GM03348 (cell line): ENCODE measurements around the gene OSBPL5.
A peak's percentile ranks its signal among the peaks of the same experiment; 100 is the strongest.

Experiments
- DNase-seq: peaks from one replicate; pipeline ENCODE4 v3.0.0; 2012; ENCODE audit warnings: low spot score

OSBPL5 gene

GRCh38 chr11:3163241-3163981 lies 1.7 kb downstream of the OSBPL5 start:
- DNase-seq: no peak

GRCh38 chr11:3162410-3163240 lies 2.5 kb downstream of the OSBPL5 start:
- no peak for DNase-seq

- no peak for DNase-seq
These were observed 3.2 kb downstream of the OSBPL5 start for GRCh38 chr11:3161720-3162409.

GRCh38 chr11:3161309-3161708 lies 3.8 kb downstream of the OSBPL5 start:
- DNase-seq: no peak

- DNase-seq: peak; percentile 92
These were observed 4.7 kb downstream of the OSBPL5 start for GRCh38 chr11:3160252-3161031.

- no peak for DNase-seq
These were observed 5.6 kb downstream of the OSBPL5 start for GRCh38 chr11:3159296-3160190.

DNA sequence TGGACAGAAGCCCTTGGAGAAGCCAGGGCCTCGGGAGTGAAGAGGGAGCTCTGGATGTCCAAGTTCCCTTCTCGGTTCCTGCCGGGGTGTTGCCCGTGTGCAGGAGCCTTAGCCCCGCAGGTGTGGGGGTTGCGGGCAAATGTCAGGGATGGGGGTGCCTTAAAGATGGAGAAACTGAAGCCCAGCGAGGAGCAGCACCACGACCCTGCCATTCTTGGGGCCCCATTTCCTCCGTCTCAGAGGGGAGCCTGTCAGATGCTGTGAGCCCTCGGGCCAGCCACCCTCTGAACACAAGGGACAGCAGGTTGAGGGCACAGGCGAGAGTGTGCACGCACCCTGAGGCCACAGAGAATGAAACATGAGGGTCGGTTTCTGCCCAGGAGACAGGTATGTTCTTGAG lies 6.3 kb downstream of the OSBPL5 start:
- no peak for DNase-seq

DNA sequence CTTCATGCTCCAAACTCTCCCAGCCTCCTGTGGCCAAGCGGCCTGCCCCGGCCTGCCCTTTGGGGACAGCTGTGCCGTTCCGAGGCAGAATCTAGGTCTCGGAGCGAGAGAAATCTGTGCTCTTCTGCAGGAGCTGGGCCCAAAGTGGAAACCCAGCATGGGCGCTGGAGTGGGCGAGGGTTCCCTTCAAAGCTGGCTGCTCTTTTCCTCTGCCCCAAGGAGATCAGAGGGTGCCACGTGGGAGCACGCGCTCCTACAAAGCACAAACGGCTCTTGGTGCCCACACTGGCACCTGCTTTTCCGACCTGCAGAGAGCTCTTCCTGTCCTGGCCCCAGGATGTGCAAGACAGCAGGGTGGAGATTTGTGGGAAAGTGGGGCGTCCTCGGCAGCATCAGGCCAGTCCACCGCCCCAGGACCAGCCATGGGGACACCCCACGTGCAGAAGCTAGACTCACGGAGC lies 6.9 kb downstream of the OSBPL5 start:
- no peak for DNase-seq

- DNase-seq: no peak
These were observed 7.6 kb downstream of the OSBPL5 start for GRCh38 chr11:3157381-3158130.

DNA sequence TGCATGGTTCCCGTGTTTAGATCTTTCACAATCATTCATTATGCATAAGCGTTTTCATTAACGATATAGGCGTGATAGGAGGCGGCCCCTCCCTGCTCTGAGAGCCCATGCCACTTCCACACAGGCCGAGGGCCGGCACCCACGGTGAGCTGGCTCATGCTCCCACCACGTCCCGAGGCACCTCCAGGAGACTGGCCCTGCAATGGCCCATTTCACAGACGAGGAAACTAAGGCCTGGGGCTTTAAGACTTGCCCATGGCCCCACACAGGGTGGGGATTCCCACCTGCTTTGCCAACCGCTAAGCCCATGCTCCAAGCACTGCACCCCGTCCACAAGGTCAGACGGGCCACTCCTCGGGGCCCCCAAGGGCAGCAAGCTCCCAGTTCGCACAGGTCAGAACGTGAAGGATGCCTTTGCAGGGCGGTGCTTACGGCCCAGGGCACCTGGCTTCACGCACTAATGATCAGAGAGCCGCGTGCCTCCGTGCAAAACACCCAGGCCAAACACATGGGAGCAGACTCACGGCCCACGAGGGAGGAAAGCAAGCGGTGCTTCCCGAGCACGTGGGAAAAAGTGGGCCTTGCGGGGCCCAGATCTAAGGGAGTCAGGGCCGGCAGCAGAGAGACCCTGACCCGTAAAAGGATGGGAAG lies 8.3 kb downstream of the OSBPL5 start:
- DNase-seq: no peak

DNA sequence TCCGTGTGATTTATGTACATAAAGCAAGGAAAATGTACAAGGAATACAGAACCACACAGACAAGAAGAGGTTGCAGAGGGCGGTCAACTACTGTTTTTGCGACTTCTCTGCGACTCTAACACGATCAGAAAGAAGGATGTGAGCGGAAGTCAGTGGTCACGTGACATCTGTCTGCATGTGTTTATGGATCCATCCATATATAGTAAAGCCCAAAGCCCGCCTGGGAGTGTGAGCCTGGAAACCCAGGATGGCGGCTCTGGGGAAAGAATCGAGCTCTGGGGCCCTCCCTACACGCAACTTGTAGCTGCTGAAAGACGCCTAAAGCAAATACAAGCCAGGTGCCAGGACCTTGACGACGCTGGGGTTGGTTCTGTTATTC lies 8.8 kb downstream of the OSBPL5 start:
- DNase-seq: no peak

- peak; percentile 80 for DNase-seq
These were observed 9.3 kb downstream of the OSBPL5 start for GRCh38 chr11:3155691-3156258.

- no peak for DNase-seq
These were observed 9.9 kb downstream of the OSBPL5 start for GRCh38 chr11:3155216-3155615.

DNA sequence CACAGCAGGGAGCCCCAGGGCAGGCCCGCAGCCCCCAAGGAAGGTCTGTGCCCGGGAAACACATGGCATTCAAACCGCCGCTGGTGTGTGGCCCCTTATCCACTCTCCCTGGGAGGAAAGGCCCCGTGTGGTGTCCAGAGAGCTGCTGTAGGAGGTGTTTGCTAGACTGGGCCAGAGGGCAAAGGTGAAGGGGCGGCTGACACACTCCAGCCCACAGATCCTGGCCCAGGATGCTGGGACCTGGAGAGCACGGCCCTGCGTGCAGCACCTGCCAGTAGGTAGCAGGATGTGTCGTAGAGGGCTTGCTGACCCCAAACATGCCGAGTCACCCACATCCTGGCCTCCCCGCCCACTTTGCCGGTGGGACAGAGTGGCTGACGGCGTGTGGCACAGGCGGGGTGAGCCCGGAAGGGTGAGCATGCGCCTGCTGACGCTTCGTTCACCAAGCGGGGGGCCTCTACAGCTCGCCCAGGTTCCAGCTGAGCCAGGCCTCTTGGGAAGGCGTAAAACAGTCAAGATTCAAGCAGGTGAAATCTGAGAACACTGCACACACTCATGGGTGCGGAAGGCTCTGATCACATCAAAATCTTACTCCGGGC lies 11.0 kb downstream of the OSBPL5 start:
- DNase-seq: no peak

- peak; percentile 66 for DNase-seq
These were observed 11.7 kb downstream of the OSBPL5 start for GRCh38 chr11:3153291-3153861.

DNA sequence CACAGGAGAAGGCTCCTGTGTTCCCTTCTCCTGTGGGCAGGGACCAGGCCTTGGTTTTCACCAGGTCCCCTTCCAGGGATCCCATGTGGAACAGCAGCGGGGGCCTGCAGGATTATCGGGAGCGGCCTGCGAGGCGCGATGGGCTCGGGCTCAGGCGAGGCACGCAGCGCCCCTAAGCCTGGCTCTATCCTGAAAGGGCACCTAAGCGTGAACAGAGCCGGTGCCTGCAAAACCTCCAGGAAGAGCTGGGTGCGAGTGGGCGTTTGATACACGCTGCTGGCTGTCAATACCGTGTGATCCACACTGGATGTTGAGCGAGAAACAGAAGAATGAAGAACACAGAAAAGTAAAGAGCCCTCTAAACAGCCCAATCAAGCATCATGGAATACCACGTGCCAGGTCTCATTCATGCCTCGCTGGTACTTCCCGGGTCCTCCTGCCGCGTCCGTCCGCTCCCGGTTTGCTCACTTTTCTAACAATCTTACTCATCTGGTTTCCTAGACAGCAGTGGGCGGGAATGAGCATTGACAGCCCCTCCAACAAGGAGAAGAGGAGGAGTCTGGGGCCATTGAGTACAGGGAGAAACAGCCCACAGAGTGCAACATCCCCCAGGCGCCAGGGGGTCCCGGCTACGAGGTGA lies 12.5 kb downstream of the OSBPL5 start:
- no peak for DNase-seq

DNA sequence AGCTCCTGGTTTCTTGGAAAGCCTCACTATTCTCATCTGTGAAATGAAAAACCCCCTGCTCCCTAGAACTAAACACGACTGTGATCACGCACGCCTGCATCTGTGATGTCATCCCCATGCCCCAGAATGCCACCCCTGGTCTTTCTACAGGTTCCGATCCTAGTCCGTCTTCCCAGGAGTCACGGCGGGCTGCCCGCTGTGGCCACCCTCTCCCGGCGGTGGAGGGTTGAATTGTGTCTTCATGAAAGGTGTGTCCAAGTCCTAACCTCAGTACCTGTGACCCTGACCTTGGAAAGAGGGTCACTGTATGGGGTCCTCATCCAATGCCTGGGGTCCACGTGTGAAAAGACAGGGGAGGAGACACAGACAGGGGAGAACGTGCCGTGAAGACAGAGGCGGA lies 14.4 kb downstream of the OSBPL5 start:
- no peak for DNase-seq

- no peak for DNase-seq
These were observed 15.3 kb downstream of the OSBPL5 start for GRCh38 chr11:3149852-3150188.
